Measurements from ENCODE around the gene ZNF692.

The ZNF692 gene

DNA sequence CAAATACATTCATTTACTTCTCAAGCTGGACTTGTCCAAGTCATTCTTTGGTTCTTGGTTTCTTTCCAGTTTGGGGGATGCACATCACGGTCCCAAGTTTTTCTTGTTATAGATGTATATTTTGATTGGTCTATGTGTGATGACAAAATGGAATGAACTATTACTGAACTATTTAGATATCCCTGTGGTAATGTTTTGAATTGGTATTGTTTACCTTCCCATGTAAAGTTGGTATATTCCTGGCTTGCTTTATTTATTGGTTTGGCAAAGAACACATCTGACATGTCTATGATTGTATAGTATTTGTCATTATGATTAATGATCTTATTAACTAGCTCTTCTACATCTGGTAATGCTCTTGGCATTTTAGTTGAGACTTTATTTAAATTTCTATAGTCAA lies 22.4 kb upstream of the ZNF692 start:
- no peak for DNase-seq

- peak; percentile 82 for DNase-seq
These were observed 15.2 kb upstream of the ZNF692 start for GRCh38 chr1:248873993-248874533.

- DNase-seq = peak; percentile 97
These were observed 14.6 kb upstream of the ZNF692 start for GRCh38 chr1:248873409-248873992.

- peak; percentile 62 for DNase-seq
These were observed 14.0 kb upstream of the ZNF692 start for GRCh38 chr1:248872752-248873408.

DNA sequence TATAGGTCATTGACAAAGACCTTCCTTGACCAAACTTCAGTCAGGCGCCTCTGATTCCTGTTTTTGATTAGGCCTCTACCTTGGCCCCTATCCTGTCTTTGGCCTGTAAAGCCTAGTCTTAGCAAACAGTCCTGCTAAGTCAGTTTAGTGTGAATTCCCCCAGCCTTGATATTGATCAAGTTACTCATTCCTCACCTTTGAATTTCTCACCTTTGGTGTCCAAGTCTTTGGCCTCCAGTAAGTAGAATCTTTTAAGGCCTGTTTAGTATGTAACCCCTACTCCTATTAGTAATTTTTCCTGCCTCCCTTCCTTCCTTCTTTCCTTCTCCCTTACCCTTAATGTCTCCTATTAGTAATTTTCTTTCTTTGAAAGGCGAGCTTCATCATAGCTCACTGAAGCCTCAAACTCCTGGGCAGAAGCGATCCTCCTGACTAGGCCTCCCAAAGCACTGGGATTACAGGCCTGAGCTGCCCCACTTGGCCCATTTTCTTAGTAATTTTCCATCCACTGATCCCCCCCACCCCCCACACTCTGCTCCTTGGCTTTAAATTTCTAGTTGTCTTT lies 13.0 kb upstream of the ZNF692 start:
- no peak for DNase-seq

DNA sequence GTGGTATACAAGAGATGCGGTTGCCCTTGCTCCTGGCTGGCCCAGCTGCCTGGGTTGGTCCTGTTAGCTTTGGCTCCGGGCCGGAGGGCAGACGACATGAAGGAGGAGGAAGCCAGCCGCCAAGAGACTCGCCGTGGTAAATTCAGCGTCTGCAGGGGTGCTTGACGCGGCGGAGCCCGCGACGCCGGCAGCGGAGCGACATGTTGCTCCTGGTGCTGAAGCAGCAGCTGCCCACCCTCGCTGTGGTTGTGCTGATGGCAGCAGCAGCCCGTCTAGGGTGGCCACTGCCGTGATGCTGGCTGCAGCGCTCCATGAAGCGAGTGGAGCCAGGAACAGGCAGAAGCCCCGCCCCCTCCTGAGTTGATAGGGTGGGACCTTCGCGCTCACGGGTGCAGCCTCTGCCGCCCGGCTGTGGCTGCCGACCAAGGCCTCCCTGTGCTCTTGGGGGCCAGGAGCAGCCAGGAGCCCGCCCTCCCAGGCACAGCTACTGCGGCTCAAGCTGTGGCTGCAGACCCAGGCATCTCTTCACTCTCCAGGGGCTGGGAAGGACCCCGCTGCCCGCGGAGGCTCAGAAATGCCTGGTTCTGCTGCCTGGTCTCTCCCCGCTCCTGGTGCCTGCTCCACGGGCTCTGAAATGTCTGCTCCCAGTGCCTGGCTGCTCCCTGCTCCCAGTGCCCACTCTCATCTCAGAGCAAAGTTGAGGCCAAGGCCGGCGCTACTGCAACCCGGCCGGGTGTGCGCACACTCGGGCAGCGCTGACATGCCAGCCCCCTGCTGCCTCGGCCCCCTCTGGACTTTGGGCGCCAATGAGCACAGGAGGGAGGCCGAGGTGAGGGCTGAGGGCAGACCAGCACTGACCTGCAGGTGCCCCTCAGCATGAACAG lies 4.4 kb upstream of the ZNF692 start:
- peak; percentile 74 for DNase-seq

DNA sequence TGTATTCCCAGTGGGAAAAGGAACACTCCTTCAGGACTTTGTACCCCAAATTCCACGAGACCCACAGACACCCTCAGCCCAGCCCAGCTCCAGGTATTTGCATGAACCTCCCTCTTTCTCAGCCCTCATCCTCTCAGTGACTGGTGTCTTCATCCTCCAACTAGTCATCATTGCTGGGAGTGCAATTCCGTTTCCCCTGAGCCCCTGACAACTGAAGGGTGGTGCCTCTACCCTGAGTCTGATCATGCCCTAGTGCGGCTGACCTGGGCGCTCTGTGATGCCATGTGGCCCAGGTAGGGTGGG lies 3.8 kb upstream of the ZNF692 start:
- no peak for DNase-seq

- no peak for DNase-seq
These were observed 2.7 kb upstream of the ZNF692 start for GRCh38 chr1:248861616-248862015.

- DNase-seq = no peak
These were observed 1.1 kb upstream of the ZNF692 start for GRCh38 chr1:248860007-248860406.

- DNase-seq = peak; percentile 55
These were observed 592 bp downstream of the ZNF692 start for GRCh38 chr1:248858096-248858890.

DNA sequence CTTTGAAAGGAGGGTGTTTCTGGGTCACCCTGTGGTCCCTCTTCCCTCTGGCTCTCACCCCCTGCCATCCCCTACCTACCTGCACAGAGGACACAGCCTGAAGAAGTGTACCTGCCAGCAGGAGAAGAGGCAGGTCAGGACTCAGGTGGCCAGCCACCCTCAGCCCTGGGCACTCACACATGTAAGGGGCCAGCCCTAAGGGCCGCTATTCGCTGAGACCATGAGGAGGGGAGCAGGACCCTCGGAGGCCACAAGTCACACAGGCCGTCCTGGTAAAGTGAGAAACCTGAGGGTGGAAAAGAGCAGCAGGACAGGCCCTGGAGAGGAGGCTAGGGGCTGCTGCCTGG lies 1.2 kb downstream of the ZNF692 start:
- DNase-seq = no peak

DNA sequence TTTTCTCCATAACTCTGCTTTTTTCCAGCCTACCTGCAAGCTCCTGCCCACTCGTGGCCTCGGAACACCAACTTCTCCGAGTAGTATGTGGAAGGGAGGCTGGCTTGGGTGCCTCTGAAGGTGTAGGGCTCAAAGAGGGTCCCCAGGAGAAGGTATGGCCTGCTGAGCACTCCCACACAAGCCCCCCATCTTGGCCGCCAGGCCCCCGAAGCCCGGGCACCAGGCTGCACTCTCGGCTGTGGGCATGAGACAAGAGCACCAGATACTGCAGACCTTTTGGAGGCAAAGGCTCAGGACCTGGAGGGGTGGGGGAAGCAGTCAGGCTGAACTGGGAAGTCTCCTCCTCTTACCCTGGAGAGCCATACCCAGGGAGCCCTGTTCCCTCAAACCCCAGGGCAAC lies 1.7 kb downstream of the ZNF692 start:
- no peak for DNase-seq

DNA sequence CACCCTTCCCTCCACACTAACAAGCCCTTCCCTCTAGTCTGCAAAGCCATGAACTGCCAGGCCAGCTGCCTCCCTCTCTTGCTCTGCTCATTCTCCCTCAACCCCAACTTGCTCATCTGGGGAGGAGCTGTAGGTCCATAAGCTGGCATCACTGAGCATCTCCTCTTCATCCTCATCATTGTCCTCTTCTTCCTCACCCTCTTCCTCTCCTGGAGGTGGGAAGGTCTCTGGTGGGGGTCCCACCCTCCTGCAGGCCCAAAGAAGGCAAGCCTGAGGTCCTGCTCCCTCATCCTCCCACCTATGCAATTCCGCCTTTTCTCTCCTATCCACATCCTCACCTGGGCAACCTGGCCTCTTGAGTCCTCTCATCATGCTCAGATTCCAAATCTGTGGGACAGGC lies 2.7 kb downstream of the ZNF692 start:
- DNase-seq = no peak

DNA sequence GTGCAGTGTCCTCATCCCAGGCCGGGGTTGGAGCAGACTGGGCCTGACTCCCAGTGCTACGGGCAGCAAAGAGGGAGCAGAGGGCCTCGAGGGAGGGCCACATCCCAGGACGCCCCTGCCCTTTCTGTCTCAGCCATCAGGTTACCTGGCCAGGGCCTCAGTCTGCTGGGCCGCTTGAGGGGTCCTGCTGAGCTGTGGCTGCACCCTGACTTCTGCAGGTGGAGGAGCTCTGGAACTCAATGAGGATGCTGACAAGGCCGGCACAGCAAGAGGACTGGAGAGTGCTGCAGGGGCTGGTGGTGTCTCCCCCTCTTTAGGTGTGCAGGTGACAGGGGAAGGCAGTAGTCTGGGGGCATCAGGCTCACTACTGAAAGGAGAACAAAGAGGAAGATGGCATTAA lies 3.3 kb downstream of the ZNF692 start:
- no peak for DNase-seq

DNA sequence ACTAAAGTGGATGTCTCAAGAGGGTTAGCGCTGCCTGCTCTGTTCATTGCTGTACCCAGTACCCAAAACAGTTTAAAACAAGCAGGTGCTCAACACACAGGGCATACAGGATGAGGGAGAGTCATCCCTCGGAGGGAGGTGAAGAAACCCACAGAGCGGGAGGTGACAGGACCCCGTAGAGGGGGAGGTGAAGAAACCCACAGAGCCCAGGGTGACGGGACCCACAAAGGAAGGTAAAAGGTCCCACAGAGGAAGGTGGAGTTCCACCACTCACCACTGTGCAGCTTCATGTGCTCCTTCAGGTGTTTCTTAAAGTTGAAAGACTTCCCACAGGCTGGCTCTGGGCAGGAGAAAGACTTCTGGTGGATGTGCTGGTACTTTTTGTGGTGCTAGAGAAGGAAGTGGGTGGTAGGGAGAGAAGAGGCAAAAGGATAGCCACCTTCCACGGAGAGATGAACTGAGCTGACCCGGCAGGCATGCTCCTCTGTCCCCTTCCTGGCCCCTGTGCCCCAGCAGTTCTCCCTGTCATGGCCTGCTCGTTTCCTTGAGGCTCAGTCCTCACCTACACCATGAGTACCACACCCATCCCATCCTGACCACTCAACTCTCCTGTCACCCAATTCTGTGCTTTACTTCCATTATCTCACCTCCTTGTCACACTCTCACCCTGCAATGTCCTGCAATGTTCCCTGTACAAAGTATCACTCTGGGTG lies 5.1 kb downstream of the ZNF692 start:
- DNase-seq = no peak

DNA sequence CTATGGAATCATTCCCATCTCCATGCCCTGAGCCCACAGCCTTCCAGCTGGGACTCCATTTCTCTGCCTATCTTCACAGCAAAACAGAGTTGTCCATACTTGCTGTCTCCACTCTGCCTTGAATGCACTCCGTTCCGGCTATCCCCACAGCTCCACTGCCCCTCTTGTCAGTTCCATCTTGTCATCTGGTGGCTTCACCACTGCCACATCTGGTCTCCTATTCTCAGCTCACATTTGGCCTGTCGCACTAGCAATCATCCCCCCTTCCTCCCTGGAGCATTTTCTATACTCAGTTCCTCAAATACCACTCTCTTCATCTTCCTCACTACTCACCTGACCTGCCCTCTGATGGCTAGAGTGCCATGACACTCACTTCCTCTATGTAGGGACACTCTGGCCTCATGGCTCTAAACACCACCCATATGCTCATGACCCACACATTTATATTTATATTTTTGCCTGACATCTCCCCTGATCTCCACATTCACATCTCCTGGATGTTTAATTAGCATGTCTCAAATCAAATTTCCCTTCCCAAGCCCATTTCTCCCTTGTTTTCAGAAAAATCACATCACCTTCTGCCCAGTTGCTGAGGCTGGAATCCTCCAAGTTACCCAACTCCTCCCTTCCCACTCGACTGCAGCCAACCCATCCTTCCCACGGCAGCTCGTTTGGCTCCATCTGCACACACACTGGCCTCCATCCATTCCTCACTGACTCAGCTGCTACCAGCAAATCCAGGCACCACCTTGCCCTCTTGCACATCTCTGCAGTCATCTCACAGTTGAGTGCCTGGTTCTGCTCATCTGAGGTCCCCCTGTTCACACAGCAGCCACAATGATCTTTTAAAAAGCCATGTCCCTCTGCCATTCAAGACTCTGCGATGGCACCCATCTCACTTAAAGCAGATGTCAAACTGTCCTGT lies 6.1 kb downstream of the ZNF692 start:
- DNase-seq = no peak

GRCh38 chr1:248851390-248851789 lies 7.5 kb downstream of the ZNF692 start:
- DNase-seq = no peak

DNA sequence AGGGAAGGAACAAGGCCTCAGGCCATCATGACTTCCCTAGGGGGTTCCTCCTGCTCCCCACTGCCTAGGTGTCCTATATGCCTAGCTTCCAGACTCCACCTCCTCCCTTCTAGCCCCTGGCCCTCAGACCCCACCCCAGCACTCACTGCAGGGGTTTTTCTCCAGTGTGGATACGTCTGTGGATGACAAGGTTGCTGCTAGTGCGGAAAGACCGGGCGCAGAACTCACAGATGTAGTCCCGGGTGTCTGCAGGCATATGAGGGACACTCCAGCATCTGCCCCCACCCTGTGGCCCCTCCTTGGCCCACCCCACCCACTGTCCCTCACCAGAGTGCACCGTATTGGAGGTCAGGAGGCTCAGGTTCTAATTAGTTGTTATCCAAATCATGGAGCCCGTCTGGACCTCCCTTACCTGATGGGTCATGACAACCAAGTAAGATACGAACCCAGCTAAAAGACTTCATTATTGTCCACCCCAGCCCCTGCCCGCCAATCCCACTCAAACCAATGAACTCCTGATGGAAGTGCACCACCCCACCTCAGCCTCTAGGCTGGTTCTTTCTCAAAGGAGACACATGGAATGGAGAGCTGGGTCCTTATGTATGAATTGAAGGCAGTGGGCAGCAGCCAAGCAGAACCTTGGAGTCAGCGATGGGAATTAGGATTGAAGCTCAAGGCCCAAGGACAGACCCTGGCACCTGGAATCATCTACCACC lies 8.2 kb downstream of the ZNF692 start:
- no peak for DNase-seq

- no peak for DNase-seq
These were observed 8.8 kb downstream of the ZNF692 start for GRCh38 chr1:248850124-248850523.

DNA sequence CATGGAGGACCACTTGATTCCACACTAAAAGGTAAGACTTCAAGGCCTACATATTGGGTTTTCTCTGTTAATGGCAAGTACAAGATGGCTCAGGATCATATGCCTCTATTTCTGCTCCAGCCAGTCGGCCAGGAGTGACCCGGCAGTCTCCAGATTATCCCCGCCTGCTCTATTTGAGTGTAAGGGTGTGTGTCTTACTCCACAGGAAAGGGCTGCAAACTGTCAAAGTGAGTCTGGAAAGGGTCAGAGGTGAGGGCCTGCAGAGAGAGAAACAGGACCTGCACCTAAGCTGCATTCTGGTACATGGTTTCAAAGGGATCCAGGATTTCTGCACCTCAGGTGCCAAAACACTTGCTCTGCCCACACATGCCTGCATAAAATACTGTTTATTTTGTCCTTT lies 9.2 kb downstream of the ZNF692 start:
- DNase-seq = no peak

Measured in activated CD4-positive, CD25-positive, alpha-beta regulatory T cell treated with anti-CD3 and anti-CD28 coated beads, Interleukin-2, amount 50 U/mL, for 72 hours (primary cell).